HFFc6 (cell line): Measurements from ENCODE around the gene PCDHGA12. TPM values are rescaled to one million over a fixed set of nuclear protein-coding genes. Genes with fewer than 3 reads are reported as not detected.

Source experiments
- DNase-seq: peaks from one replicate; pipeline ENCODE4 v3.0.0-alpha.2; 2018
- H3K27ac Mint-ChIP-seq: 2 replicates; pipeline ENCODE4 v1.8.0; 2020; ENCODE audit warnings: mild to moderate bottlenecking, mixed read lengths
- H3K27me3 Mint-ChIP-seq: 2 replicates; pipeline ENCODE4 v1.8.0; 2021; ENCODE audit warnings: mild to moderate bottlenecking, moderate library complexity, mixed read lengths; ENCODE audit not compliant: insufficient read depth
- H3K36me3 Mint-ChIP-seq: 2 replicates; pipeline ENCODE4 v1.8.0; 2021; ENCODE audit warnings: low read depth, mixed read lengths
- H3K4me1 Mint-ChIP-seq: 2 replicates; pipeline ENCODE4 v1.8.0; 2020; ENCODE audit warnings: low read depth, mixed read lengths
- H3K4me3 Mint-ChIP-seq: 2 replicates; pipeline ENCODE4 v1.8.0; 2020; ENCODE audit warnings: mild to moderate bottlenecking, moderate library complexity, mixed read lengths
- H3K9me3 Mint-ChIP-seq: 2 replicates; pipeline ENCODE4 v1.8.0; 2020; ENCODE audit warnings: mild to moderate bottlenecking, mixed read lengths
- CTCF ChIP-seq: fragments of 200-600 bp; sonication (generic); IDR thresholded peaks from 2 replicates; pipeline ENCODE4 v1.5.0; 2021; ENCODE audit warnings: antibody characterized with exemption, mild to moderate bottlenecking
- total RNA-seq, 6 experiments: library from RNA; stranded (reverse); fragmentation: NEBNext Ultra II Directional; extraction: Animal tissue kit (Norgen Biotek cat#: 25700); gene quantifications; 2 replicates in 1 of 6; 3 replicates in 5 of 6; pipeline ENCODE4 v1.2.3, GENCODE V29; 2021

The PCDHGA12 gene
- total RNA-seq, 6 experiments from 2014 or later, result 8.8 to 21.0 (median 18.9) TPM

GRCh38 chr5:141439411-141440141 is 9.3 kb downstream of the PCDHGA12 start:
- Mint-ChIP-seq H3K36me3 (peaks cover 27% of the 10 kb centered on the region), H3K27me3 (no peaks in the 10 kb centered on the region), H3K4me3 (no peak overlapping the region), H3K9me3 (peaks cover 4% of the 10 kb centered on the region), H3K27ac (peak overlapping the region; percentile 31; the same call in 1 of the 2 replicates), H3K4me1 (peaks cover 46% of the 10 kb centered on the region)
- TF ChIP-seq CTCF, result peak; percentile 27; the same call in 1 of the 2 replicates
- DNase-seq, result peak; percentile 39

DNA sequence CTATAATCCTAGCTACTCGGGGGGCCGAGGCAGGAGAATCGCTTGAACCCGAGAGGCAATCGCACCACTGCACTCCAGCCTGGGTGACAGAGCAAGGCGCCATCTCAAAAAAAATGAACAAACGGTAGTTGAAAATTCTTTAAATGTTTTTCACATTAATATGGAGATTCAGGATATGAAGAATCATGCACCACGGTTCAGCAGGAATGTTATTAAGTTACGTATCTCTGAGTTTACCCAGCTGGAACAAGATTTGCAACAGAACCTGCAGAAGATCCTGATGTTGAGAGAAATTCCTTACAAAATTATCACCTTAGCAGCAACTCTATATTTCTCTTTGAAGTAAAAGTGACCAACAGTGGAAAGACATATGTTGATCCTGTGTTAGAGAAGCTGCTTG is 10.0 kb downstream of the PCDHGA12 start:
- no peak for TF ChIP-seq CTCF

GRCh38 chr5:141441571-141442170 is 11.4 kb downstream of the PCDHGA12 start:
- H3K4me1 Mint-ChIP-seq, result peaks cover 25% of the 10 kb centered on the region
- H3K36me3 Mint-ChIP-seq, result peaks cover 32% of the 10 kb centered on the region
- H3K27ac Mint-ChIP-seq, result no peak overlapping the region
- H3K4me3 Mint-ChIP-seq, result no peak overlapping the region
- no peak for DNase-seq
- TF ChIP-seq CTCF, result no peak
- no peaks in the 10 kb centered on the region for H3K27me3 Mint-ChIP-seq
- peaks cover 4% of the 10 kb centered on the region for H3K9me3 Mint-ChIP-seq

More for the DNA sequence above, 10.0 kb downstream of the PCDHGA12 start:
- no peak overlapping the region for H3K27ac Mint-ChIP-seq
- peaks cover 38% of the 10 kb centered on the region for H3K4me1 Mint-ChIP-seq
- DNase-seq, result no peak
- no peaks in the 10 kb centered on the region for H3K27me3 Mint-ChIP-seq
- H3K36me3 Mint-ChIP-seq, result peaks cover 30% of the 10 kb centered on the region
- H3K9me3 Mint-ChIP-seq, result peaks cover 4% of the 10 kb centered on the region
- no peak overlapping the region for H3K4me3 Mint-ChIP-seq

DNA sequence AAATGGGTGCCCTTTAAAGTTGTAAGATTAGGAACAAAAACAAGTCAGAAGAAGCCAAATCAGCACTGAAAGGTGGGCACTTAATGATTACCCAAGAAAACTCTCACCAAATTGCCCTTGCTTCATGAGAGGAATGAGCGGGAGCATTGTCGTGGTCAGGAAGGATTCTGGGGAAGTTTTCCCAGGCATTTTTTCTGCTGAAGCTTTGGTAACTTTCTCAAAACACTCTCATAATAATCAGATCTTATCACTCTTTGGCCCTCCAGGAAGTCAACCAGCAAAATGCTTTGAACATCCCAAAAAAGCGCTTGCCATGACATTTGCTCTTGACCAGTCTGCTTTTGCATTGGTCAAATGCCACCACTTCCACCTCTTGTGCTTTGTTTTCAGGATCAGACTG is 35.0 kb downstream of the PCDHGA12 start:
- Mint-ChIP-seq H3K4me1 (peaks cover 15% of the 10 kb centered on the region), H3K27me3 (peaks cover 2% of the 10 kb centered on the region; the same call in 1 of the 2 replicates), H3K36me3 (peaks cover 5% of the 10 kb centered on the region), H3K9me3 (no peaks in the 10 kb centered on the region), H3K27ac (peak overlapping the region; percentile 58), H3K4me3 (no peak overlapping the region)
- no peak for TF ChIP-seq CTCF
- DNase-seq, result peak; percentile 38

DNA sequence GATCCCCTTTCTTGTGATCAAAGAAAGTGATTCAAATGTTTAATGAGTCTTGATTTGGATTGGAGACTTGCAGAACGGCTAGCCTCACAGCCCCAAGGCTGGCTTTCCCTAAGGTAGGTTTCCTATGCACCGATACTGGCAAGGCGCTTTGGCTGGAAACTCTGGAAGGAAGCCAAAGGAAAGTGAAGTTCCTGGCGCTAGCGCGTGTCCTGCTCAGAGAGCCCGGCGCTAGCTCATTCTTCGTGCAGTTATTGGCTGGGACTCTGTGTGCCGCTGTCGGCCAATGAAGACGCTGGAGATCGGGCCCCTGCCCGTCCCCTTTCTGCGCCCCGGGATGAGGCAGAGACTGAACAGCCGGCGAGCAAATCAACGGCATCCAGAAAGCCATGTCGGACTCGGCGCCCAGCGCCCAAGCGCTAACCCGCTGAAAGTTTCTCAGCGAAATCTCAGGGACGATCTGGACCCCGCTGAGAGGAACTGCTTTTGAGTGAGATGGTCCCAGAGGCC is 45.4 kb downstream of the PCDHGA12 start, which contains the start of gene PCDHGC3:
TSS of gene PCDHGC3 (plus strand) at position 342 of the 507 bp plus-strand sequence. CDS start at position 493, 151 bp downstream.
- no peaks in the 10 kb centered on the region for H3K9me3 Mint-ChIP-seq
- peak; percentile 64 for TF ChIP-seq CTCF
- H3K27me3 Mint-ChIP-seq, result peaks cover 4% of the 10 kb centered on the region
- H3K27ac Mint-ChIP-seq, result peak within 1 kb of the TSS; percentile 91
- peaks cover 23% of the 10 kb centered on the region; the same call in 1 of the 2 replicates for H3K36me3 Mint-ChIP-seq
- H3K4me3 Mint-ChIP-seq, result peak within 1 kb of the TSS; percentile 96
- DNase-seq, result peak; percentile 97
- H3K4me1 Mint-ChIP-seq, result peaks cover 52% of the 10 kb centered on the region
